ENCODE measurements around the gene IL22.

Gene IL22

DNA sequence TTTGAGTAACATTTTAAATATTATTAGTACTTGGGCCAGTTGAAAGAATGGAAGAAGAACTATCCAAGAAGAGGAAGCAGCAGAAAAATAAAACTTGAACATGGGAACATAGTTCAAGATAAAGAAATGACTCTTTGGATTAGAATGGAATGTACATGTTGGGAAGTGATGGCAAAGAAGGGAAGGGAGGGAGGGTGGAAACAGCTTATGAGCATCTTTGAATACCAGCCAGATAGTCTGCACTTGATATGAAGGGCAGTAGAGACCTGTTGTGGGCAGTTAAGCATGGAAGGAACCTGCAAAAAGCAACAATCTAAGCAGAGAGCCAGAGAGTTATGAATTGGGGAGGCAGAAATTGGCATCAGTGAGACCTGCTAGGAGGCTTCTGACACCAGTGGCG lies 10.0 kb upstream of the IL22 start:
- no peak for DNase-seq

DNA sequence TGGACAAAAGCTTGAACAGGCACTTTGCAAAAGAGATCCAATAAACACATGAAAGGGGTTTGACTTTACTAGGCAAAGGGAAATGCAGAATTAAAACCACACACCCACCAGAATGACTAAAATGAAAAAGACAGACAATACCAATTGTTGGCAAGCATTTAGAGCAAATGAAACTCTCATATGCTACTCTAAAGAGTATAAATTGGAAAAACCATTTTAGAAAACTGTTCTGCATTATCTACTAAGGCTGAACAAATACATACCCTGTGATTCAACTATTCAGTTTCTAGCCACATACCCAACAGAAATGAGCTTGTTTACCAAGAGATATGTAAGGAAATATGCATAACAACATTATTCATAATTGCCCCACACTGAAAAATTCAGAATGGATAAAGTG lies 8.5 kb upstream of the IL22 start:
- no peak for DNase-seq

DNA sequence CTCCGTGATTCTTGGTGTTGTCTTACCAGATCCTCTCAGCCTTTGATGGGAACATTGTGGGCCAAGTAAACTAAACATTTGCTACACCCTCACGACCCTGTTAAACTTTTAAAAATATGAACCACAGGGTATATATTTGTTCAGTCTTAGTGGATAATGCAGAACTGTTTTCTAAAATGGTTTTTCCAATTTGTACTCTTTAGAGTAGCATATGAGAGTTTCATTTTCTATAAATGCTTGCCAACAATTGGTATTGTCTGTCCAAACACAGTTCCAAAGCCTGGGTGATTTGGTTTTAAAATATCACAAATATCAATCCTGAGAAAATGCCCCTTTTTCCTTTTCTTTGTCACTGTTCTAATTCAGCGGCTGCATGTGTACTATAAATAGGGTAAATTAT lies 6.7 kb upstream of the IL22 start:
- DNase-seq, result no peak

DNA sequence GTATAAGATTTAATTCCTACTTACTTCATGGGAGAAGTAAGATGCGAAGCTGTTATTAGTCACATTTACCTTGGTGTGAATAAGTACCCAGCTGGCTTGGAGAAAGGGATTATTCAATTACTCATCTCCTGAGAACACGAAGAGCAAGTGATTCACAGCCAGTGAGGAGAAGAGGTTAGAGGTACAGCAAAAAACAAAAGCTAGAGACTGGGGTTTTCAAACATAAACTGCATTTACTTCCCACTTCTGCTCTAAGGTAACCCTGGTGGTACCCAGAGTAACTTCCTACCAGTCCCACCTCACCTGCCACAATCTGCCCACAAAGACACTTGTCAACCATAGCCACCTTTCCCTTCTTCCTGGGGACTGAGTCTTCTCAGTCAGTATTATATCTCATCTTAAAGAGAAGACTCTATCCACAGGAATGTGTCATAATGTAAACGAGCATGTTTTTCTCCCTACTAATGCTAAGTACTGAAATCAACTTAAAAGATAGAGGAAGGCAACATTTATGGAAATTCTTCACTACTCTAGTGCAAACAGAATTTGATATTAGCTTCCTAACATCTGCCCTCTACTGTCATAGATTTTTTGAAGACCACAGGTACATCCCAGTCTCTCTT lies 6.0 kb upstream of the IL22 start:
- DNase-seq, result no peak

DNA sequence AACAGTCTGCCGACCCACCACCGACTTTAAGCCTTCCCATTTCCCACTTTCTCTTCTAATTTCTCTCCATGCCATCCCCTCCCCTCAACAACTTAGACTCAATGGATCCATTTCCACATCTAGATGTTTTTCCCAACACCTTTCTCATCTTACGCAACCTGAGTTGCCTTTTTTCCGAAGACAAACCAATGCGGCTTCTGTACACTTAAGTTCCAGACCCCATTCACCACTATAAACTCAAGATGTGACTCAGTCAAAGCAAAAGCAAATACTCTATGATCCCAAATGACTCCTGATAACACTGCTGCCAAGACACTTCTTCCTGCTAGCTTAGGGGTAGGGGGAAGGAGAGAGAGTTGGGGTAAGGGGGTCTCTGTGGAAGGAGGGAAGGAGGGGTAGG lies 1.3 kb downstream of the IL22 start:
- no peak for DNase-seq

DNA sequence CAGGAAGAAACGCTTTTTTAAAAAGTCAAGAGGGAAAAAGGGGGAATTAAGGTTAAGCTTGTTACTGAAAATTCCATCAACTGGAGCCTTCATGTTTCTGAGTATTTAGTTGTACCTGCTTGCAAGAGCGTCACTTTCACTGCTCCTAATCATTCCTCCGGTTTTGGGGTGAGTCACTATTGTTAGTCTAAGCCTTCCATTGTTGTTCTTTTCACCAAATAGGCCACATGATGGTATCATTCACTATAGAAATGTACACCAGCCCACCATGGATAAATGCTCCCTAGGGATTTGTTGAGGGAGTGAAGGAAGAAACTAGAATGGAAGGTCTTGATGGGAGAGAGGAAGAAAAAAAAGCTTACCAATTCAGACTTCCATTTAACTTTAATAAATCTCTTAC lies 3.0 kb downstream of the IL22 start:
- DNase-seq, result no peak

DNA sequence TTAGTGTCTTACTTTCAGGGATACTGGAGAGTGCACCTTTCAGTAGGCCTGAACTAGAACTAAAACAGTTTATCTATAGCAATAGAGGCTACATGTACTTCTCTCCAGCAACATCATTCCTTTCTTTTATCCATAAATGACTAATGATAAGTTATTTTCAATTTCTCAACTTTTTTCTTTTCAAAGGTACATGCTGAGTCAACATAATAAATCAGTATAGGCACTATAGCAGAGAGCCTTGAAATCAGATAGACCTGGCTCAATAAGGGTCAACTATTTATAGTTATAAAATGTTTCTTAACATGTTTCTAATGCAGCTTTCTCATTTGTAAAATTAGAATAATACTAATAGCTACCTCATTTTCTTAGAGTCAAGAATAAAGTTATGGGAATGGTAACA lies 5.6 kb downstream of the IL22 start:
- no peak for DNase-seq

DNA sequence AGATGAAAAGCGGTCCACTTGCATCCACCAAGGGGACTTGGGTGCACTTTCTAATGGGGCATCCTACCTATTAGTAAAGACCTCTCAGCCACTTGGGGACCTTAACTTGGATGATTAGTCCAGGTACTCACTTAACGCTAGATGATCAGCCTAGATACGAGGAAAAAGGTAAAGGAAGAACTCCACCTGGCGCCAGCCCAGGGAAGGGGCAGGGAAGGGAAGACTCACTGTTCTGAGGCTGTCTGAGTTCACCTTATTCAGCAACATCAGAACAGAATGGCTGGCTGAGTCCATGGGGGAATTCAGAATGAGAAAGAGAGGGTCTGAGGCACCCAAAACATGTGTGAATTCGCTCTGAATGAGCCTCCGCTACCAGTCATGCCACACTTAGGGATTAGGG lies 7.1 kb downstream of the IL22 start:
- no peak for DNase-seq

DNA sequence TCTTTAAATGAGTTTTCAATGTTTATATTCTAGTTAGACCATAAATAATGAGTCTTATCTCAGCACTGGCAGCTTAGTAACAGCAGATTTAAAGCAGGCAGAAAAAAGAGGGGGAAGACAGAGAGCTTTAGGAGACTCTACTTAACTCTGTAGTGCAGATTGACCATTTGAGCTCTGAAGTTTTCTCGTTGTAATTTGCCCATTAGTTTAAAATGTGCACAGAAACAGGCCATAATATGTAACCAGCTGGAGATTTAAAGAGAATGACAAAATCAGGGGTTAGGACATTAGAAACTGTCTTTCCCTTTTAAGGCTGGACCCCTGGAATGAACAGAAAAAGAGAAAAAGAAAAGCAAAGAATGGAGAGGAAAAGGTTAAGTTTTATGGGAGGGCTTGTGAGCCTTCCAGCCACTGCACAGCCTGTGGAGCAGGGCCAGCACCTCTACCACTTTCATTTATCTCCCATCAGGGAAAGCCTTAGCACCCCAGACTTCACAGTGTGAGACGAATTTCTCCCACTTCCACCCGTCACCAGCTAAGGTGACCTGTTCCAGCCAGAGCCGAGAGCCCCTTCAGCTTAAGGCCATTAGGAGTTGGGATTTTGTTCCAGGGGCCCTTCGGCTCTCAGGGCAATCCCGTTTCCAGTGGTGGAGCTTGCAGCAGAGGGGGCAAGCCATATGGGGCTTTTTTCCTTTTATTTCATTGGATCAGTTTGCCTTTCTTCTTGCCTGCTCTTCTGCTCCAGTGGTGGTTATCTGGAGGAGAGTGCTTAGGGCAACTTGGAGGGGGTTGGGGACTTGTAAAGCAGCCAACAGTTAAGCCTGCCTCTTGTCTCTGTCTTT lies 8.0 kb downstream of the IL22 start:
- no peak for DNase-seq

DNA sequence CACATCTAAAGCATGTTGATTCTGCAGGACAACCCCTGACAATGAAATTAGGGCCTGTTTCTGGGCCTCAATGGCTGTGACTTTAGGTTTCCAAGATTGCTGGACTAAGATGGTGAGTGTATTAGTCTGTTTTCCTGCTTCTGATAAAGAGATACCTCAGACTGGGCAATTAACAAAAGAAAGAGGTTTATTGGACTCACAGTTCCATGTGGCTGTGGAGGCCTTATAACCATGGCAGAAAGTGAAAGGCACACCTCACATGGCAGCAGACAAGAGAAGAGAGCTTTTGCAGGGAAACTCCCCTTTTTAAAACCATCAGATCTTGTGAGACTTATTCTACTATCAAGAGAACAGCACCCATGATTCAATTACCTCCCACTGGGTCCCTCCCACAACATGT lies 10.6 kb downstream of the IL22 start:
- DNase-seq, result no peak

DNA sequence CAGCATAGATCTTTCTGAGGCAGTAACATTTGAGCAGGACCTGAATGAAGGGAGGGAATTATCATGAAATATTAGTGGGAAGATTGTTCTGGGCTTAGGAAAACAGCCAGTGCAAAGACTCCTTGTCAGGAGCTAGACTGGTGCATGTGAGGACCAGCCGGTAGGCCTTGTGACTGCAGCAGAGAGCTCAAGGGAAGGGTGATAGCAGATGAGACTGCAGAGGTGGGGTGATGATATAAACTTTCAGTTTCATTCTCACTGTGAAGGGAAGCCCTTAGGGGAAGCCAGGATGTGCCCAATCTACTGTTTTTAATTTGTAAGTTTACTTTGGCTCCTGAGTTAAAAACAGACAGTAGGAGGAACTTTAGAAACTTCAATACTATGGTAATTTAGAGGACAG lies 12.4 kb downstream of the IL22 start:
- peak; percentile 30 for DNase-seq

DNA sequence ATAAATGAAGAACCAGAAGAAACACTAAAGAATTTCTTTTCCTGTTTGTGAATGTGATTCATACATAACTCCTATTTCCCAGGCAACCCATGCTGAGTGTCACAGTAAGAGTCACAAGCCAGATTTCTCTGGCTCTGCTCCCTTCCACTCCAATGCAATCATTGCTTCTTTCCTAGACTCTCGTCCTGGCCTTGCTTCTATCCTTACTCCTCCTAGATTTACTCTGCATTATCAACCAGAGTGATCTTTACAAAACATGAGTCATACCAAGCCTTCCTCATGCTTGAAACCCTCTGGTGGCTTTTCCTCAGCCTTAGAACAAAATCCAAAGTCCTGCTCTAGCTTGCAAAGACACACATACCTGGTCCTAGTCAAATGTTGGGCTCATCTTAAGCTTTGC lies 13.3 kb downstream of the IL22 start:
- DNase-seq, result no peak

DNA sequence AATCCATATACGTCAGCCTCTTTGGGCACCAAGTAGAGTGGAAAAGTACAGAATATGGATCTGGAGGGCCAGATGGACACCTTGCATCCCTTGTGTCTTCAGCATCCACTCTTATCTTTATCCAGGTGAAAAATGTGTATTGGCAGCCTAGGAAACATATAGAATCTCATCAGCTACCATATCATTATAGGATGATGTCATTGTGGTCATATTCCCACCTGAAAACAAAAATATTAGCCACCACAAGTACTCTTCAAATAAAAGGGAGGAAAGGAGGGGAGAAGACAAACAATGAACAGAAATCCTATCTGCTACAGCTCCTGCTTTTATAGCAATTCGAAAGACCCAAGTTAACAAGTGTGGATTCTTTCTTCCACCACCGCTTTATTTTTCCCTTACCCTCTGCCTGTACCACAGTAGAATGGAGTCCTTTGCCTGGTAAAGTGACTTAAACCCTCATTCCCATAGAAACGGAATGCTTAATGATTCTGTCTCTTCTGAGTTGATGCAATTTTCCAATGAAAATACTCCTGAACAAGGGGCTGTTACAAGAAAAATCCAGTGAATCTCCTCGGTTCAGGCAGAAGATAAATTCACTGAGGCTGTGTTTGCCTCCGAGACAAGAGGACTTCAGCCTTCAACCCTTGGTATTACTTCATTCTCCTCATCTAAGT lies 14.0 kb downstream of the IL22 start:
- no peak for DNase-seq

DNA sequence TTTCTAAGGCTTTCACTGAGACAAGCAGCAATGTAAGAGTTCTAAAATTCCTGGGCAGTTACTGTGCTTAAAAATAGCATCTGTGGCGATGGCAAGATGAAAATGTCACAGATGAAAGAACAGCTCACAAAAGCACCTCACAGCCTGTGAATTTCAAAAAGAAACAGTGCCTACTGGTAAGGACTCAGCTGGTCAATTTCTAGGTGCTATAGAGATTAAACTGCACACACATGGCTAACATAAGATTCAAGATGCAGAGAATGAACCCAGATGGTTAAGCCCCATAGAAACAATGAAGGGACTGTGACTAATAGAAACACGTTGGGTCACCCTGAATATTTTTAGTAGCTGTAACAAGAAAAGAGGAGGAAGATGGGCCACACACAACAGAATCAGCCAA lies 15.8 kb downstream of the IL22 start:
- no peak for DNase-seq

DNA sequence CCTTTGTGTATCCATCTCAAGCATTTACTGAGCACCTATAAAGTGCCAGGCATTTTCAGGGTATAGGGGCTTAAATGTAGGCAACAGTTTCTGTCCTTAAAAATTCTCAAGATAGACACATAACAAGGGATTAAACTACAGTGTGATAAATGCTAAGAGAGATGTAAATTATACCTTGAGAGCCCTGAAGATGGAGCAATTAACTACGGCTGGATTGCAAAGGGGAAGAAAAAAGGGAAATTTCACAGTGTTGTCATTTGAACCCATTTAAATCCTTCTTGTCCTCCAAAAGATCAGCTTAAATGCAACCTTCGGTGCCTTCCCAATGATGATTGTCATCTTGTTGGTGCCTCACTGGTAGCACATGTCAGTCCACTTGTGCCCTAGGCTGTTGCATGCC lies 16.3 kb downstream of the IL22 start:
- DNase-seq, result no peak

DNA sequence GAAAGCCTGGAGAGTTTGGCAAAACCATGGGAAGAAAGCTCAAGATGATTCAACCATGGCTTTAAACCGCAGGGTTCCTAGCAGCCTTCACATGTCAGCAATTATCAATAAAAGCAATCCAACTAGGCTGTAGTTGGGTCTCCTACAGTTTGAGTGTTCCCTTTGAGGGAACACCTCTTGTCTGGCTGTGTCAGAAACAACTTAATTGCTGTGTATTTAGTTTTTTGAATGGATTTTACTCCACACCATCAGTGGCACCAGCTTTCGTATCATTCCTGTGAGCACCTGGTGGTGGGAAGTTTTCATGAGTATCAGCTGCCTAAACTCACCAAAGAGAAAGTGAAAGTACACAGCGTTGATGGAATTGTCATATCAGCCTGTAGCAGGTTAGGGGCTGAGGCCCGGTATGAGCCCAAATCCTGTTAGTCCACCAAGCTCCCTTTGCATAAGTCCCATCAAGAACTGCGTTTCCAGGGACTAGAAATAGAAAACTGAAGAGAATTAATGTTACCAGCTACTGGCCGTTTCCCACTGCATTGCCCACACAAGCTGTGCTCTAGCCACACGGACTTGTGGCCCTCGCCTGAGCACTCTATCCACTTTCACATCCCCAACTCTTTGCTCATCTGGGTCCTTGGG lies 16.9 kb downstream of the IL22 start:
- peak; percentile 18 for DNase-seq

DNA sequence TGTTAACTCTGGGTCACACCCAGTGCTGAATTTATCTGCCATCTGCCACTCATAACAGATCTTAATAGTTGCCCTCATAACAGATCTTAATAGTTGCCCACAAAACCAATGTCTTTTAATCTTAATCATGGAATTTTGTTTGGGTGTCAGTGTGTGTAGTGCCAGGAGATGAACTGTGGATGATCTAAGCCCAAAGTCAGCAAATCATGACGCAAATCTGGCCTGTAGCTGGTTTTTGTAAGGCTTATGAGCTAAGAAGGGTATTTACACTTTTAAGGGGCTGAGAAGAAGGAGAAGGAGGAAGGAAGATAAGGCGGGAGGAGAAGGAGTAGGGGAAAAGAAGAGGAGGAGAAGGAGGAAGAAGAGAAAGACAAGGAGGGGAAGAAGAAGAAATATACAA lies 17.8 kb downstream of the IL22 start:
- no peak for DNase-seq

DNA sequence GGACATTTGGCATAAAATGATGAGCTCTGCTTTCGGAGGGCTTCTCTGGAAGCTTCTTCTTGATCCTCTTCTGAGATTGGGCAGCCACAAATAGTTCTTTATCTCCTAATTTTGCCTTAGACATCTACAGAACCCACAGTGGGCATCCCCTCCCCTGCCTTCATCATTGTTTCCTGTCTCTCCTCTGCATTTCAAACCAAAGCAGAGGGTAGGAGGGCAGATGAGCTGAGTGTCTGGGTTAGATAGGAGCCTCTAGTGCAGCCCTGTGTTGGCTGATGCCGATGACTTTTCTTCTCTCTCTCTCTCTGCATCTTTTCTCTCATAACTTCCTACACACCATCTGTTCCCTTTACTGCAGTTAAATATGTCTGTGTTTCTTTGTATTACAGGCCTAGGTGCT lies 19.3 kb downstream of the IL22 start:
- DNase-seq, result no peak

DNA sequence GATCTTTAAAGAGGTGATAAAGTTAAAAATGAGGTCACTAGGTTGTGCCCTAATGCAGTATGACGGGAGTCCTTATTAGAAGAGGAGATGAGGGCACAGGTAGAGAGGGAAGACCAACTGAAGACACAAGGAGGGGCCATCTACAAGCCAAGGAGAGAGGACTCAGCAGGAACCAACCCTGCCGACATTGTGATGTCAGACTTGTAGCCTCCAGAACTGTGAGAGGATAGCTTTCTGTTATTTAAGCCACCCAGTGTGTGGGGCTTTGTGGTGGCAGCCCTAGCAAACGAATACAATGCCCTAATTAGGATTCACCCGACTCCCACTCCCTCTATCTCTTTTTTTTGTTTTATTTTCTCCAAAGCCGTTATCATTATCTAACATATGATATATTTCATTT lies 19.9 kb downstream of the IL22 start:
- DNase-seq, result no peak

DNA sequence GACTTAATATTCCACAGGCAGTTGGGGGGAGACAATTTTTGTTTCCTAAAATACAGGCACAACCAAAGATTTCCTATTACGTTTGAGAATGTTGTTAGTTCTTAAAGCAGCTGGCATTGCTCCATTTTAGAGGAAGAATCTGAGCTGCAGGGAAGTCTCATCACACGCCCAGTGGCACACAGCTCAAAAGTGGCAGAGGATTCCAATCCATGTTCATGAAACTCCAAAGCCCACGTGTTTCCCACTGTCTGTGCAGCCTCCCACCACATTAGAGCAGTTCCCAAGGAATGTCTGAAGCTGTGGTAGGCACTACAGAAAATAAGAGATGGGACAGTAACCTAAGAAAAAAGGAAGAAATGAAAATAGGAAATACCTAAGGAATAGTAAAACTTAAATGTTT lies 21.7 kb downstream of the IL22 start:
- no peak for DNase-seq

DNA sequence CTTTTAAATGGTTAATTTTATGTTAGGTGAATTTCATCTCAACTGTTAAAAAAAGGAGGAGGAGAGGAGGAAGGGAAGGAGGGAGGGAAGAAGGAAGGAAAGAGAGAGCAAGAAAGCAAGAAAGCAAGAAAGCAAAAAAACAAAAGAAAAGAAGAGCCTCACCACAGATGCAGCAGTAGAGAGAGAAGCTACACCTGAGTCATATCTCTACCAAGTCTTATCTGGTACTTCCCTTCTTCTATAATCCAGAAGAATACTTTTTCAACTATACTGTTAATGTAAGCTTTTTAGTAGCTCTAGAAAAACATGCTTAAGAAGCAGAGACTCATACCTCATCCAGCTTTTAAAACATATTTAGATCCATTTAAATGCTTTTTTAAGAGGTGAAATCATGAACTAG lies 22.2 kb downstream of the IL22 start:
- no peak for DNase-seq

DNA sequence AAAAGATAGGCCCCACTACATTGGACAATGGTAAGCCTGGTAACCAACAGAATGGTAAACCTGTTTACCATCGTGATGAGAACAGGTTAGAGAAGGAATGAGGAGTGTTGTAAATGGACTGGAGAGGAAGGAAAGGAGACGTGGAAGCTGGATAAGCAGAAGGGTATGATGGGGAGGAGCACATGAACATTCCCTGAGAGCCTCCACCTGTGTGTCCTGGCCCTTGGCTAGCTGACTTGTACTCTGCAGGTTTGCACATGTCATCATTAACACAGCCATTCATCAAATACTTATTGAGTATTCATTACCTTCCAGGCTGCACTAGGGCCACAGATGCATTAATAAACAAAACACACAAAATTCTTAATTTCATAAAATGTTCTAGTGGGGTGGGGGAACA lies 23.4 kb downstream of the IL22 start:
- no peak for DNase-seq

DNA sequence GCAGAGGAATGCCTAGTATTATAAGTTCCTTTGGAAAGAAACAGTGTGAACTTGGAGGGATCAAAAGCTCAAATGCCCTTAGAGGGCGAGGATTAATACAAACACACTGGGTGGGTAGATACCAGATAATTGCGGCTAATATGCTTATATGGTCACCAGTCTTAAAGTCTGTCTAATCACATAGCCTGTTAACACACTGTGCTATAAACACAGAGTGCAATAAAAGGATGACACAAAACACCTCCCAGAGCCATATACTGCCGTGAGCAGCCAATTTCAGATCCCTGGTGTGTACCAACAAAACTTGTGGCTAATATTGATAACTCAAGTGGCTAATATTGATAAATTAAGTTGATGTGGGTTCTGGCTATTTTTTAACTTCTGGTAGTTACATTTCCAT lies 26.0 kb downstream of the IL22 start:
- DNase-seq, result no peak
